Thyroid gland (tissue), 4 donors: Measurements from ENCODE around the gene LPP. TPM values are rescaled to one million over a fixed set of nuclear protein-coding genes. Genes with fewer than 3 reads are reported as not detected.

Source experiments
- DNase-seq, 2 donors: peaks; one replicate each; pipeline ENCODE4 v3.0.0-alpha.2; 2019
- H3K27ac ChIP-seq, 3 donors: fragments of 200-600 bp; sonication (generic); 1 replicate in 2 of 3; 2 replicates in 1 of 3; pipeline ENCODE4 v1.5.1; 2016 to 2019; ENCODE audit warnings: mild to moderate bottlenecking in 1 of 3, moderate library complexity in 1 of 3
- H3K27me3 ChIP-seq: fragments of 200-600 bp; sonication (generic); one replicate; pipeline ENCODE4 v1.5.1; 2019
- H3K36me3 ChIP-seq, 2 donors: fragments of 200-600 bp; sonication (generic); one replicate each; pipeline ENCODE4 v1.5.1; 2016 to 2019
- H3K4me1 ChIP-seq, 2 donors: fragments of 200-600 bp; sonication (generic); one replicate each; pipeline ENCODE4 v1.5.1; 2017 to 2019
- H3K4me3 ChIP-seq, 3 donors: fragments of 200-600 bp; sonication (generic); replicated peaks in 1 of 3; 1 replicate in 2 of 3; 2 replicates in 1 of 3; pipeline ENCODE4 v1.5.1; 2016; ENCODE audit warnings: mild to moderate bottlenecking in 1 of 3
- H3K9me3 ChIP-seq: fragments of 200-600 bp; sonication (generic); one replicate; pipeline ENCODE4 v1.5.1; 2017
- POLR2A ChIP-seq, 2 donors: fragments of 450-650 bp; IDR thresholded peaks; one replicate each; pipeline ENCODE4 v1.6.1; 2017; ENCODE audit warnings: antibody characterized with exemption in 2 of 2, mild to moderate bottlenecking in 2 of 2, moderate library complexity in 1 of 2
- WGBS, 2 donors: methylation state at CpG; one replicate each; pipeline ENCODE4 v1.1.5; 2017; 5-methylcytosine and 5-hydroxymethylcytosine counted together
- intact Hi-C: fragments of 100-400 bp; cut with DNase I; formaldehyde crosslinking; loops from one replicate; pipeline ENCODE4 v1.15.1; 2023
- total RNA-seq, 4 donors: library from RNA; depleted of rRNA; stranded (reverse); fragments of >200 nt; gene quantifications; one replicate each; pipeline ENCODE4 v1.2.3, GENCODE V29; 2016
- TF ChIP-seq, protein P1 (sequence below), 6 experiments: fragments of 200-600 bp in 3 of 6; fragments of 450-650 bp in 3 of 6; sonication (generic) in 3 of 6; IDR thresholded peaks; one replicate each; pipeline ENCODE4 v1.5.1; 2016 to 2019; ENCODE audit warnings: antibody characterized with exemption in 6 of 6, mild to moderate bottlenecking in 2 of 6, inconsistent platforms in 1 of 6, moderate library complexity in 1 of 6

LPP gene
- total RNA-seq, 4 donors from 2014 or later = 79.0 to 141 (median 82.8) TPM

DNA sequence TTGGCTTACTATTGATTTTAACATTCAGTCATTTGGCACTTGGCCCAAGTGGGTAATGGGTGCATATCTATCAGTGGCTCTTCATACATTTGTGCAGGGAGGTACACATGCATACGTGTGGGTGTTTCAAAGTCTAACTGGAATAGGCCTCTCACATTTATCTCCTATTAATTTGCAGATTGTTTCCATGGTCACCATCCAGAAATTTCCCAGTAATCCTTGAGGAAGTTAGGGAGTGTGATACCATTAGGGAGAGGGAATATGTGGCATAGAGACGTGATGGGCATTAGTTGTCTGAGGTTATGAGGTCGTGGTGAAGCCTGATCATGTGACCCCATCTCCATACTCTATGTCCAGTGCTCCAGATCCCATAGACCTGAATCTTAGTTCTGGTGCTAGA, 102.8 kb downstream of the LPP start:
- H3K36me3 ChIP-seq = no peaks in the 10 kb centered on the region
- intact Hi-C loops = no loop called here
- no peak overlapping the region for H3K4me3 ChIP-seq
- H3K4me1 ChIP-seq = peaks cover 0 to 6% of the 10 kb centered on the region in 2 donors
- H3K27ac ChIP-seq = no peak overlapping the region
- TF ChIP-seq, protein P1, sequence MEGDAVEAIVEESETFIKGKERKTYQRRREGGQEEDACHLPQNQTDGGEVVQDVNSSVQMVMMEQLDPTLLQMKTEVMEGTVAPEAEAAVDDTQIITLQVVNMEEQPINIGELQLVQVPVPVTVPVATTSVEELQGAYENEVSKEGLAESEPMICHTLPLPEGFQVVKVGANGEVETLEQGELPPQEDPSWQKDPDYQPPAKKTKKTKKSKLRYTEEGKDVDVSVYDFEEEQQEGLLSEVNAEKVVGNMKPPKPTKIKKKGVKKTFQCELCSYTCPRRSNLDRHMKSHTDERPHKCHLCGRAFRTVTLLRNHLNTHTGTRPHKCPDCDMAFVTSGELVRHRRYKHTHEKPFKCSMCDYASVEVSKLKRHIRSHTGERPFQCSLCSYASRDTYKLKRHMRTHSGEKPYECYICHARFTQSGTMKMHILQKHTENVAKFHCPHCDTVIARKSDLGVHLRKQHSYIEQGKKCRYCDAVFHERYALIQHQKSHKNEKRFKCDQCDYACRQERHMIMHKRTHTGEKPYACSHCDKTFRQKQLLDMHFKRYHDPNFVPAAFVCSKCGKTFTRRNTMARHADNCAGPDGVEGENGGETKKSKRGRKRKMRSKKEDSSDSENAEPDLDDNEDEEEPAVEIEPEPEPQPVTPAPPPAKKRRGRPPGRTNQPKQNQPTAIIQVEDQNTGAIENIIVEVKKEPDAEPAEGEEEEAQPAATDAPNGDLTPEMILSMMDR (IDR thresholded peaks at IDR 0.05) = no peak
- no peak for TF ChIP-seq POLR2A (IDR thresholded peaks at IDR 0.05)
- H3K9me3 ChIP-seq = no peaks in the 10 kb centered on the region
- no peak for DNase-seq
- no peaks in the 10 kb centered on the region for H3K27me3 ChIP-seq
- 87 to 93% methylated on average over 3 of the region's 3 CpGs for whole genome bisulfite sequencing, 2 donors

DNA sequence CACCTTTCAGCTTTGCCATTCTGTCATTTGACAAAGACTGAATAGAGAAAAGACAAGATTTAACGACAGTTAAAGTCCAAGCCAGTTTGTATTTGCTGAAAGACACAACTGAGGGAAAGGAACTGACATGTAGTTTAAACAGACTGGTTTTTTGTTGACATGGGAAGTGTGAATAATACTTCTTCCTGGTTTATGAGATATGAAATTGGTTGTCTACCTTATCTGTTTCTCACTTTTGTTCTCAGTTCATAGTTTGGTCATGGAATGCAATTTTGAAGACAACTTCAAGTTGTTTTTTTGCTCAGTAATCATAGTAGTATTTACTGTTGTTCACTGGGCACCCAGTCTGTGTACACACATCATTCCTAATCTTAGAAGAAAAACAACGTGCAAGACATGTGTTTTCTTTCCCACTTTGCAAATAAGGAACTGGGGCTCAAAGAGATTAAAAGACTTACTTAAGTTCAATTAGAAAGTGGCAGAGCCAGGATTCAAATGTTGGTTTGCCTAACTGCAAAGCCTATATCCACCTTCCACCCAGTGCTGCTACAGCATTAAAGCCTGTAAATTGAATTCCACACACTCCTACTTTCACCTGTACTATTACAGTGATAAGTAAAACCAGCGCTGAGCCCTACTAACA, 103.5 kb downstream of the LPP start:
- TF ChIP-seq POLR2A (IDR thresholded peaks at IDR 0.05) = no peak
- TF ChIP-seq, protein P1 (IDR thresholded peaks at IDR 0.05) = no peak
- 78 to 80% methylated on average over 3 of the region's 3 CpGs for WGBS, 2 donors
- H3K4me1 ChIP-seq = peaks cover 2 to 6% of the 10 kb centered on the region in 2 donors
- H3K27ac ChIP-seq = no peak overlapping the region
- H3K36me3 ChIP-seq = no peaks in the 10 kb centered on the region
- H3K4me3 ChIP-seq = no peak overlapping the region
- intact Hi-C loops = no loop called here
- no peaks in the 10 kb centered on the region for H3K27me3 ChIP-seq
- DNase-seq = no peak
- H3K9me3 ChIP-seq = no peaks in the 10 kb centered on the region

DNA sequence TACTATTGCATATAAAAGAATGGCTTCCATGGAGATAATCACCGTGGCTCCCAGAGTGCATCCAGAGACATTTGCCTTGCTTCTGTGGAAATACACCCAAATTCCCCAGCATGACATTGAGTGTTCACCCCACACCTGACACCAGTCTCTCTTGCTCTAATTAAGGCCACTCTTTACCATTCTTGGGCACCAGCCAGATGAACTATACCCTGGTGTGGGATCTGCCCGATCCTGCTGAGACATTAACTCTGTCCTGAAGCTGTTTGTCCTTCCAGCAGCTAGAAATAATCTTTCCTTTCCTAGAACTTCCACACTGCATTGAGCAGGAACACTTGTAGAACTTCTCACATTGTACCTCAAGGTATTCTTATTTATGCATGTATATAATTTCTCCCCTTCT, 105.2 kb downstream of the LPP start:
- no peak for DNase-seq
- H3K4me3 ChIP-seq = no peak overlapping the region
- H3K27me3 ChIP-seq = no peaks in the 10 kb centered on the region
- no peaks in the 10 kb centered on the region for H3K9me3 ChIP-seq
- intact Hi-C loops = no loop called here
- TF ChIP-seq, protein P1 (IDR thresholded peaks at IDR 0.05) = no peak
- no peak for TF ChIP-seq POLR2A (IDR thresholded peaks at IDR 0.05)
- WGBS, 2 donors = 85 to 88% methylated on average over 2 of the region's 2 CpGs
- no peaks in the 10 kb centered on the region for H3K36me3 ChIP-seq
- H3K27ac ChIP-seq = no peak overlapping the region
- peaks cover 6 to 8% of the 10 kb centered on the region in 2 donors for H3K4me1 ChIP-seq

DNA sequence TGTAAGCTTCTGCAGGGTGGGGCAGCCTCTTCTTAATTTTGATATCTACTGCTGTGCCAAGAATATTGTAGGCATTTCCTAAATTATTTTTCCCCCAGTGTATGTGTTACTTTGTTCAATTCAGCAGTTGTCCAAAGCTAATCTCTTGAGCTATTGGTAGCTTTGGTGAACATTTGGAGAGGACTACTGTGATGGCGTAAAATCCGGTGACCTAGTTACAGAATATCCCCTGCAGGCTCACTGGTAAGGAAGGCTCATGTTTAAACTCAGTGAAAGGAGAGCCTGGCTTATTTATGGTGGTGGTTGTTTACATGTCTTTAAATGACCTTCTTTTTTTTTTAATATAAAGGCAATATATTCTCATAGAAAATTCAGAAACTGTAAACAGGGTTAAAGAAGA, 105.6 kb downstream of the LPP start:
- Histone ChIP-seq H3K27me3 (no peaks in the 10 kb centered on the region), H3K27ac (no peak overlapping the region), H3K4me3 (no peak overlapping the region), H3K4me1 (peaks cover 6 to 8% of the 10 kb centered on the region in 2 donors), H3K9me3 (no peaks in the 10 kb centered on the region), H3K36me3 (no peaks in the 10 kb centered on the region)
- intact Hi-C loops = no loop called here
- TF ChIP-seq, protein P1 (IDR thresholded peaks at IDR 0.05) = no peak
- no peak for TF ChIP-seq POLR2A (IDR thresholded peaks at IDR 0.05)
- WGBS, 2 donors = 88 to 95% methylated on average over 2 of the region's 2 CpGs
- DNase-seq = no peak

DNA sequence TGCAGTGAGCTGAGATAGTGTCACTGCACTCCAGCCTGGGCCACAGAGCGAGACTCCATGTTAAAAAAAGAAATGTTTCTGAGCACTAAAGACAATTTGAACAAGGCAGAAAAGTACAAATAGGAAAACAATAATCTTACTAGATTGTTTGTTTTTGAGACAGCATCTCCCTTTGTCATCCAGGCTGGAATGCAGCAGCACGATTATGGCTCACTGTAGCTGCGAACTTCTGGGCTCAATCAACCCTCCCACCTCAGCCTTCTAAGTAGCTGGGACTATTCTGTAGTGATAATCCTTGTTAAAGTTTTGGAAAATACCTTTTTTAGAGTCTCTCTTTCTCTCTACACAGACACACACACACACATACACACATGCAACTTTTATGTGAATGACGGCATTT, 107.1 kb downstream of the LPP start:
- intact Hi-C loops = no loop called here
- DNase-seq = no peak
- H3K4me1 ChIP-seq = peaks cover 12 to 18% of the 10 kb centered on the region in 2 donors
- H3K27ac ChIP-seq = no peak overlapping the region
- H3K36me3 ChIP-seq = no peaks in the 10 kb centered on the region
- no peak for TF ChIP-seq POLR2A (IDR thresholded peaks at IDR 0.05)
- TF ChIP-seq, protein P1 (IDR thresholded peaks at IDR 0.05) = no peak
- H3K9me3 ChIP-seq = no peaks in the 10 kb centered on the region
- no peaks in the 10 kb centered on the region for H3K27me3 ChIP-seq
- no peak overlapping the region for H3K4me3 ChIP-seq
- WGBS, 2 donors = 92 to 93% methylated on average over 4 of the region's 4 CpGs
